Loucy (cell line): ENCODE measurements around the gene SAMD4A.

Experiments used
- EZH2phosphoT487 ChIP-seq: fragments of 200-600 bp; IDR thresholded peaks from 2 replicates; pipeline ENCODE4 v1.6.1; 2018; ENCODE audit warnings: antibody characterized with exemption, mild to moderate bottlenecking, moderate library complexity, borderline replicate concordance
- TF ChIP-seq, protein P1 (sequence below): fragments of 200-600 bp; sonication (generic); conservative IDR thresholded peaks from 2 replicates; pipeline ENCODE4 v1.5.1; 2014; ENCODE audit warnings: mild to moderate bottlenecking, antibody characterized with exemption, low read length

DNA sequence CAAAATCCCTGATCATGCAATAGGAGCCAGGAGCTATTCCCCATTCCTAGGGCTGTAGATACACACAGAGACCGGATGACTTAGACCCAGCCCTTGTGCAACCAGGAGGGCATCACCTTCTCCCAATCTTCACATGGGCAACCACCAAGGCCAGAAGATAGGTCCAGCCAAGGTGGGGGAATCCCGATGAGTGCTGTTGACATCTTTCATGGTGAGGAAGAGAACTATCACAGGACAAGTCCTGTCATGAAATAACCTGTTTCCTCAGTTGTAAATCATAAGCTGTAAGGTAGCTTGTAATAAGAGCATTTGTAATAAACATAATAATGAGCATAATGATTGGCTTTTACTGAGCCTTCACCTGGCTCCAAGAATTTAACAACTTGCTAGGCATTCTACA is 246.2 kb downstream of the SAMD4A start:
- TF ChIP-seq, protein P1, sequence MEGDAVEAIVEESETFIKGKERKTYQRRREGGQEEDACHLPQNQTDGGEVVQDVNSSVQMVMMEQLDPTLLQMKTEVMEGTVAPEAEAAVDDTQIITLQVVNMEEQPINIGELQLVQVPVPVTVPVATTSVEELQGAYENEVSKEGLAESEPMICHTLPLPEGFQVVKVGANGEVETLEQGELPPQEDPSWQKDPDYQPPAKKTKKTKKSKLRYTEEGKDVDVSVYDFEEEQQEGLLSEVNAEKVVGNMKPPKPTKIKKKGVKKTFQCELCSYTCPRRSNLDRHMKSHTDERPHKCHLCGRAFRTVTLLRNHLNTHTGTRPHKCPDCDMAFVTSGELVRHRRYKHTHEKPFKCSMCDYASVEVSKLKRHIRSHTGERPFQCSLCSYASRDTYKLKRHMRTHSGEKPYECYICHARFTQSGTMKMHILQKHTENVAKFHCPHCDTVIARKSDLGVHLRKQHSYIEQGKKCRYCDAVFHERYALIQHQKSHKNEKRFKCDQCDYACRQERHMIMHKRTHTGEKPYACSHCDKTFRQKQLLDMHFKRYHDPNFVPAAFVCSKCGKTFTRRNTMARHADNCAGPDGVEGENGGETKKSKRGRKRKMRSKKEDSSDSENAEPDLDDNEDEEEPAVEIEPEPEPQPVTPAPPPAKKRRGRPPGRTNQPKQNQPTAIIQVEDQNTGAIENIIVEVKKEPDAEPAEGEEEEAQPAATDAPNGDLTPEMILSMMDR, result no peak
- TF ChIP-seq EZH2phosphoT487, result no peak
